Astrocyte of the cerebellum (primary cell): ENCODE data around the gene ZNF610.
"Not testable (repeated sequence)": the region's sequence is repeated elsewhere in the genome, so short reads cannot be mapped to it uniquely, and the experiment has no call there.

Experiments
- DNase-seq: peaks from one replicate; pipeline ENCODE4 v3.0.0-alpha.2; 2011; ENCODE audit warnings: low read depth
- H3K4me3 ChIP-seq: 2 replicates; pipeline ENCODE4 v1.5.1; 2011; ENCODE audit warnings: mild to moderate bottlenecking, low read depth, low read length, moderate library complexity
- CTCF ChIP-seq: IDR thresholded peaks from 2 replicates; pipeline ENCODE4 v1.5.1; 2012; ENCODE audit warnings: low read length, low read depth, moderate library complexity, mild to moderate bottlenecking; ENCODE audit errors: missing control alignments
- in situ Hi-C: cut with HindIII; loops from 2 replicates; pipeline ENCODE4 v1.10.0; 2017; ENCODE audit warnings: low sequenced_read_pairs

The ZNF610 gene

GRCh38 chr19:52297601-52298364, 38.3 kb upstream of the ZNF610 start:
- in situ Hi-C loops: no loop called here
- no peak for DNase-seq
- no peak for TF ChIP-seq CTCF
- peak overlapping the region; percentile 93 for H3K4me3 ChIP-seq

GRCh38 chr19:52307275-52307674, 28.8 kb upstream of the ZNF610 start:
- no peak for TF ChIP-seq CTCF
- H3K4me3 ChIP-seq: no peak overlapping the region
- no peak for DNase-seq
- in situ Hi-C loops: no loop called here

GRCh38 chr19:52322429-52322828, 13.6 kb upstream of the ZNF610 start:
- no peak for TF ChIP-seq CTCF
- in situ Hi-C loops: no loop called here
- no peak overlapping the region for H3K4me3 ChIP-seq
- no peak for DNase-seq

- H3K4me3 ChIP-seq: no peak overlapping the region
- DNase-seq: no peak
- in situ Hi-C loops: no loop called here
- TF ChIP-seq CTCF: no peak
These were observed 4.3 kb upstream of the ZNF610 start for GRCh38 chr19:52331757-52332156.

- in situ Hi-C loops: no loop called here
- H3K4me3 ChIP-seq: peak overlapping the region; percentile 87
- TF ChIP-seq CTCF: no peak
- DNase-seq: no peak
These were observed 301 bp upstream of the ZNF610 start for GRCh38 chr19:52335768-52336116.

GRCh38 chr19:52336791-52337381, 843 bp downstream of the ZNF610 start:
- peak overlapping the region; percentile 87 for H3K4me3 ChIP-seq
- in situ Hi-C loops: no loop called here
- TF ChIP-seq CTCF: no peak
- DNase-seq: no peak

- DNase-seq, H3K4me3 ChIP-seq, in situ Hi-C loops: not testable (repeated sequence)
These were observed 3.0 kb downstream of the ZNF610 start for GRCh38 chr19:52339022-52339421.
